Adrenal gland (tissue), 12 donors: ENCODE measurements around the gene NUP210. TPM values are rescaled to one million over a fixed set of nuclear protein-coding genes. Genes with fewer than 3 reads are reported as not detected.

ENCODE experiments used
- DNase-seq, 7 donors: peaks; one replicate each; pipeline ENCODE4 v3.0.0-alpha.2; 2019 to 2020
- H3K27ac ChIP-seq, 5 donors: fragments of 200-600 bp; sonication (generic) in 4 of 5; 1 replicate in 3 of 5; 2 replicates in 2 of 5; pipeline versions ENCODE4 v1.5.1 to v1.8.0; 2016 to 2020; ENCODE audit warnings: mild to moderate bottlenecking in 1 of 5
- H3K27me3 ChIP-seq: fragments of 200-600 bp; 2 replicates; pipeline ENCODE4 v1.8.0; 2021
- H3K36me3 ChIP-seq, 2 donors: fragments of 200-600 bp; replicated peaks in 1 of 2; 1 replicate in 1 of 2; 2 replicates in 1 of 2; pipeline versions ENCODE4 v1.5.1 to v1.8.0; 2018 to 2022
- H3K4me1 ChIP-seq, 2 donors: fragments of 200-600 bp; replicated peaks in 1 of 2; 1 replicate in 1 of 2; 2 replicates in 1 of 2; pipeline versions ENCODE4 v1.5.1 to v1.8.0; 2018 to 2021
- H3K4me3 ChIP-seq, 4 donors: fragments of 200-600 bp; sonication (generic) in 3 of 4; one replicate each; pipeline ENCODE4 v1.5.1; 2016 to 2018
- H3K9me3 ChIP-seq, 3 donors: fragments of 200-600 bp; sonication (generic) in 1 of 3; replicated peaks in 1 of 3; 1 replicate in 2 of 3; 2 replicates in 1 of 3; pipeline versions ENCODE4 v1.5.1 to v1.8.0; 2016 to 2021
- POLR2A ChIP-seq, 2 donors: fragments of 450-650 bp; IDR thresholded peaks; one replicate each; pipeline ENCODE4 v1.6.1; 2017; ENCODE audit warnings: antibody characterized with exemption in 2 of 2, mild to moderate bottlenecking in 2 of 2, moderate library complexity in 1 of 2
- WGBS, 4 donors: extraction: QIAGEN DNeasy Blood & Tissue Kit in 2 of 4; methylation state at CpG; one replicate each; pipeline versions ENCODE4 v1.1.5 to v1.1.7; 2013 to 2017; 5-methylcytosine and 5-hydroxymethylcytosine counted together
- intact Hi-C, 2 donors: fragments of 100-400 bp; cut with DNase I; formaldehyde crosslinking; loops; one replicate each; pipeline versions ENCODE4 v1.14.1 to v1.15.0; 2022 to 2023
- polyA plus RNA-seq, 3 donors: library from polyadenylated mRNA; stranded (reverse); fragments of 200-250 nt in 2 of 3; fragments of 350-450 nt in 1 of 3; fragmentation: Illumina TruSeq in 1 of 3; extraction: RNeasy Lipid Tissue Mini Kit (QIAGEN cat#74804) in 1 of 3; gene quantifications; one replicate each; pipeline ENCODE4 v1.2.3, GENCODE V29; 2013 to 2014
- total RNA-seq, 9 donors: library from RNA; depleted of rRNA in 4 of 9; stranded (reverse); fragments of >200 nt in 4 of 9; fragments of 120-200 nt in 1 of 9; fragmentation: NEBNext Ultra II Directional in 1 of 9; extraction: Animal tissue kit (Norgen Biotek cat#: 25700) in 1 of 9; gene quantifications; one replicate each; pipeline versions ENCODE4 v1.1.0 to v1.2.4, GENCODE V29; 2013 to 2023
- TF ChIP-seq, protein P1 (sequence below), 6 experiments: fragments of 450-650 bp in 4 of 6; fragments of 200-600 bp in 2 of 6; sonication (generic) in 1 of 6; IDR thresholded peaks; 1 replicate in 5 of 6; 2 replicates in 1 of 6; pipeline versions ENCODE4 v1.5.1 to v1.8.0; 2016 to 2021; ENCODE audit warnings: antibody characterized with exemption in 6 of 6, mild to moderate bottlenecking in 2 of 6, moderate library complexity in 1 of 6
- donor health status: healthy with polysubstance abuse.
- donor health status: Bipolar disorder and iron deficiency.
- donor health status: DM: yes; HTN: yes; CAD: no.
- donor health status: DM: no; HTN: no; CAD: no.
- donor health status: DM: no; HTN: no; CAD: no.
- donor health status: DM: yes; HTN: yes; CAD: no.

NUP210 gene
- total and polyA plus RNA-seq, 12 donors = 3.0 to 15.8 (median 8.6) TPM

DNA sequence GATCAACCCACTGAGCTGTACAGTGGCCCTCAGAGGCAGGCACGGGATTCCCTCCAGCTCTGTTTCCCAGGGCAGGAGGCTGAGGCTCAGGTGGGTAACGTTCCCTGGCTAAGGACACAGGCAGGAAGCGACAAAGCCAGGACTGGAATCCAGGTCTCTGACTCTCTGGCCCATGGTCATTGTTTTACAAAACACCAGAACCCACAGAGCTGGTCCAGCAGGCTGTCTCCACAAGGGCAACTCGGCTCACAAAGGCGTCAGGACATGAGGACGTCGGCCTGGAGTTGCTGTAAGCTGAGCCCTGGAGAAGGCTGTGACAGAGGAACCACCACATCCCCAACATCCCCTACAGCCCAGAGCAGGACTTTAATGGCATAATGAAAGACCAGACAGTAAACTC lies 30.7 kb downstream of the NUP210 start:
- peaks cover 0 to 28% of the 10 kb centered on the region in 2 donors for H3K36me3 ChIP-seq
- DNase-seq = no peak
- H3K9me3 ChIP-seq = no peaks in the 10 kb centered on the region
- no peaks in the 10 kb centered on the region for H3K4me1 ChIP-seq
- no peak overlapping the region for H3K27ac ChIP-seq
- 86 to 89% (median 86%) methylated on average over 4 to 7 of the region's 7 CpGs; no CpG with 5 or more reads in 1 of the 4 donors for WGBS, 4 donors
- TF ChIP-seq POLR2A (IDR thresholded peaks at IDR 0.05) = no peak
- TF ChIP-seq, protein P1, sequence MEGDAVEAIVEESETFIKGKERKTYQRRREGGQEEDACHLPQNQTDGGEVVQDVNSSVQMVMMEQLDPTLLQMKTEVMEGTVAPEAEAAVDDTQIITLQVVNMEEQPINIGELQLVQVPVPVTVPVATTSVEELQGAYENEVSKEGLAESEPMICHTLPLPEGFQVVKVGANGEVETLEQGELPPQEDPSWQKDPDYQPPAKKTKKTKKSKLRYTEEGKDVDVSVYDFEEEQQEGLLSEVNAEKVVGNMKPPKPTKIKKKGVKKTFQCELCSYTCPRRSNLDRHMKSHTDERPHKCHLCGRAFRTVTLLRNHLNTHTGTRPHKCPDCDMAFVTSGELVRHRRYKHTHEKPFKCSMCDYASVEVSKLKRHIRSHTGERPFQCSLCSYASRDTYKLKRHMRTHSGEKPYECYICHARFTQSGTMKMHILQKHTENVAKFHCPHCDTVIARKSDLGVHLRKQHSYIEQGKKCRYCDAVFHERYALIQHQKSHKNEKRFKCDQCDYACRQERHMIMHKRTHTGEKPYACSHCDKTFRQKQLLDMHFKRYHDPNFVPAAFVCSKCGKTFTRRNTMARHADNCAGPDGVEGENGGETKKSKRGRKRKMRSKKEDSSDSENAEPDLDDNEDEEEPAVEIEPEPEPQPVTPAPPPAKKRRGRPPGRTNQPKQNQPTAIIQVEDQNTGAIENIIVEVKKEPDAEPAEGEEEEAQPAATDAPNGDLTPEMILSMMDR (IDR thresholded peaks at IDR 0.05) = no peak
- H3K4me3 ChIP-seq = no peak overlapping the region
- no peaks in the 10 kb centered on the region for H3K27me3 ChIP-seq
- intact Hi-C loops = no loop called here

DNA sequence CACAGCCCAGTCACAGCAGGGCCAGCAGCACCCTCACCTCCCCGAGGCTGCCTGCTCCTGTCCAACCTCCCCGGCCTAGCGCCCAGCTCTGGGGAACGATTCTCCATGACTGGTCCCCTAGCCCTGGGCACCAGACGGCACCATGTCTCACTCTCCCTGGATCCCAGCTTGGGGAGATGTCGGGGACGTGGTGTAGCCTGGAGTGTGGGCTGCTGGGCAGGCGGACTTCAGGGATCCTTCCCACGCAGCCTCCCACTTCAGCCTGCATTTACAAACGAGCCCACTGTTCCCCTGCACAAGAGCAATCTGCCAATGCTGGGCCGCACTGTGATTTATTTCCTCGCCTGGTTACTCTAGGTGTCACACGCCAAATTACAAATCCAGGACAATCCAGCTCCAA lies 31.3 kb downstream of the NUP210 start:
- intact Hi-C loops = no loop called here
- 92 to 98% (median 94%) methylated on average over 10 to 13 of the region's 13 CpGs for WGBS, 4 donors
- Histone ChIP-seq H3K27me3 (no peaks in the 10 kb centered on the region), H3K4me3 (no peak overlapping the region), H3K36me3 (peaks cover 0 to 28% of the 10 kb centered on the region in 2 donors), H3K9me3 (no peaks in the 10 kb centered on the region), H3K4me1 (no peaks in the 10 kb centered on the region), H3K27ac (no peak overlapping the region)
- no peak for DNase-seq
- no peak for TF ChIP-seq POLR2A (IDR thresholded peaks at IDR 0.05)
- TF ChIP-seq, protein P1 (IDR thresholded peaks at IDR 0.05) = no peak

DNA sequence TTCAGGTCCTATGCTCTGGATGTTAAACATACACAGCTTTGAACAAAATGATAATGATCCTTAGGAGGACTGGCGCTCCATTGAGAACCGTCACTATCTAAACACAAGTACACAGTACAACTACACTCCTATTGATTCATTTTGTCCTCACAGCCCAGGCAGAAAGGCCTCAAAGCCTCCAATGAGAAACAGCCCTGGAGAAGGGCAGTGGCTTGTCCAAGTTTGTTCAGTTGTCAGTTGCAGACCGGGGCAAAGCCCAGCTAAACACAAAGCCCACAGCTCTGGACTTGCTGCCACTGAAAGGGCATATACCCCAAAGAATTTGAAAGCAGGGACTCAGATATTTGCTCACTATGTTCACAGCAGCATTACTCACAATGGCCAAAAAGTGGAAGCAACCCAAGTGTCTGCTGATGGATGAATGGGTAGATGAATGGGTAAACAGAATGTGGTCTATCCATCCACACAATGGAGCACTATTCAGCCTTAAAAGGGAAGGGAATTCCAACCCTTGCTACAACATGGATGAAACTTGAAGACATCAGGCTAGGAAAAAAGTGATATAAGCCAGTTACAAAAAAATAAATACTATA lies 34.7 kb downstream of the NUP210 start:
- intact Hi-C loops = no loop called here
- no peak overlapping the region for H3K27ac ChIP-seq
- peaks cover 0 to 28% of the 10 kb centered on the region in 2 donors for H3K36me3 ChIP-seq

DNA sequence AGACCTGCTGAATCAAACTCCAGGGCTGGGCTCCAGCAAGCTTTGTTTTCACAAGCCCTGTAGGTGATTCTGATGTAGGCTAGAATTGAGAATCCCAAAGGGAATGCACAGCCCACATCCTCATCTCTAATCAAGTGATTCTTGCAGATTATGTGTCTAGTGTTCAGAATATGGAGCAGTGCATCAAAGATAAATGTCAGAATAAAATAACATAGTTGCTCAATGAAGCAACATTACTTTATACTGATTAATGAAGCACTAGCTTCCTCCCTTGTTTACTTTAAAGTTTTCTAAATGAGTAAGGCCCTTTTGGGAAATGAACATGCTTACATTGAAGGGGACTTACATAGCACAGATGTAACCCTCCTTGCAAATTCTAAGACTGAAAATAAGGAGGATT lies 39.2 kb downstream of the NUP210 start:
- intact Hi-C loops = no loop called here

More for the DNA sequence above, 34.7 kb downstream of the NUP210 start:
- no peak for DNase-seq
- Histone ChIP-seq H3K9me3 (no peaks in the 10 kb centered on the region), H3K4me3 (no peak overlapping the region), H3K4me1 (no peaks in the 10 kb centered on the region), H3K27me3 (no peaks in the 10 kb centered on the region)
- WGBS, 4 donors = 62 to 96% (median 90%) methylated on average over 3 of the region's 3 CpGs
- TF ChIP-seq POLR2A (IDR thresholded peaks at IDR 0.05) = no peak
- TF ChIP-seq, protein P1 (IDR thresholded peaks at IDR 0.05) = no peak

More for the DNA sequence above, 39.2 kb downstream of the NUP210 start:
- no peak overlapping the region for H3K4me3 ChIP-seq
- no peak overlapping the region for H3K27ac ChIP-seq
- H3K27me3 ChIP-seq = no peaks in the 10 kb centered on the region
- H3K9me3 ChIP-seq = no peaks in the 10 kb centered on the region
- no peak for DNase-seq
- peaks cover 0 to 11% of the 10 kb centered on the region in 2 donors for H3K36me3 ChIP-seq
- TF ChIP-seq, protein P1 (IDR thresholded peaks at IDR 0.05) = no peak
- no peak for TF ChIP-seq POLR2A (IDR thresholded peaks at IDR 0.05)
- H3K4me1 ChIP-seq = peaks cover 0 to 6% of the 10 kb centered on the region in 2 donors
